ENCODE data around the gene IL1R2.

Gene IL1R2

DNA sequence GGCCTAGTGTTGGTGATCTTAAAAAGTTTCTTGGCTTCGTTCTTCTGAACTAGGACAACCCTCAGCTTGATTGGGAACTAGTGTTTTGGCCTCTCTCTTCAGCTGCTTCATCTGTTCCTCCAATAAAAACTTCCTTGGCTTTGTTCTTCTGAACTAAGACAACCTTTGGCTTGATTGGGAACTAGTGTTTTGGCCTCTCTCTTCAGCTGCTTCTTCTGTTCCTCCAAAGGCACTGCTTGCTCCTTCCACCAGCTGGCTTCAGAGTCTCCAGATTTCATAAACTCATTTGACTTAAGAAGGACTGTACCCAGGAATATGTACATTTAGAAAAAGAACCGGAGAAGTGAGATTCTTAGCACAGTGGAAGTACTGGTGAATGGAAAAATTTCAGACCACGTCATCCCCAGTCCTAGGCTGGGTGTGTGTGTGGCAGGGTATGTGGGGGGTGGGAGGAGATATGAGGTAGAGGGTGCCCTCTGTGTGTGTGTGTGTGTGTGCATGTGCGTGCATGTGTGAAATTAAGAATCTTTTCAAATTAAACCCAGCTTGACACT is 20.4 kb downstream of the IL1R2 start:
- TF ChIP-seq, protein P1, sequence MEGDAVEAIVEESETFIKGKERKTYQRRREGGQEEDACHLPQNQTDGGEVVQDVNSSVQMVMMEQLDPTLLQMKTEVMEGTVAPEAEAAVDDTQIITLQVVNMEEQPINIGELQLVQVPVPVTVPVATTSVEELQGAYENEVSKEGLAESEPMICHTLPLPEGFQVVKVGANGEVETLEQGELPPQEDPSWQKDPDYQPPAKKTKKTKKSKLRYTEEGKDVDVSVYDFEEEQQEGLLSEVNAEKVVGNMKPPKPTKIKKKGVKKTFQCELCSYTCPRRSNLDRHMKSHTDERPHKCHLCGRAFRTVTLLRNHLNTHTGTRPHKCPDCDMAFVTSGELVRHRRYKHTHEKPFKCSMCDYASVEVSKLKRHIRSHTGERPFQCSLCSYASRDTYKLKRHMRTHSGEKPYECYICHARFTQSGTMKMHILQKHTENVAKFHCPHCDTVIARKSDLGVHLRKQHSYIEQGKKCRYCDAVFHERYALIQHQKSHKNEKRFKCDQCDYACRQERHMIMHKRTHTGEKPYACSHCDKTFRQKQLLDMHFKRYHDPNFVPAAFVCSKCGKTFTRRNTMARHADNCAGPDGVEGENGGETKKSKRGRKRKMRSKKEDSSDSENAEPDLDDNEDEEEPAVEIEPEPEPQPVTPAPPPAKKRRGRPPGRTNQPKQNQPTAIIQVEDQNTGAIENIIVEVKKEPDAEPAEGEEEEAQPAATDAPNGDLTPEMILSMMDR (IDR thresholded peaks at IDR 0.05; ENCODE audit: borderline replicate concordance, insufficient read depth, low read depth, low read length): no peak
- H3K4me3 ChIP-seq (ENCODE audit: low read depth, low read length): no peak overlapping the region

DNA sequence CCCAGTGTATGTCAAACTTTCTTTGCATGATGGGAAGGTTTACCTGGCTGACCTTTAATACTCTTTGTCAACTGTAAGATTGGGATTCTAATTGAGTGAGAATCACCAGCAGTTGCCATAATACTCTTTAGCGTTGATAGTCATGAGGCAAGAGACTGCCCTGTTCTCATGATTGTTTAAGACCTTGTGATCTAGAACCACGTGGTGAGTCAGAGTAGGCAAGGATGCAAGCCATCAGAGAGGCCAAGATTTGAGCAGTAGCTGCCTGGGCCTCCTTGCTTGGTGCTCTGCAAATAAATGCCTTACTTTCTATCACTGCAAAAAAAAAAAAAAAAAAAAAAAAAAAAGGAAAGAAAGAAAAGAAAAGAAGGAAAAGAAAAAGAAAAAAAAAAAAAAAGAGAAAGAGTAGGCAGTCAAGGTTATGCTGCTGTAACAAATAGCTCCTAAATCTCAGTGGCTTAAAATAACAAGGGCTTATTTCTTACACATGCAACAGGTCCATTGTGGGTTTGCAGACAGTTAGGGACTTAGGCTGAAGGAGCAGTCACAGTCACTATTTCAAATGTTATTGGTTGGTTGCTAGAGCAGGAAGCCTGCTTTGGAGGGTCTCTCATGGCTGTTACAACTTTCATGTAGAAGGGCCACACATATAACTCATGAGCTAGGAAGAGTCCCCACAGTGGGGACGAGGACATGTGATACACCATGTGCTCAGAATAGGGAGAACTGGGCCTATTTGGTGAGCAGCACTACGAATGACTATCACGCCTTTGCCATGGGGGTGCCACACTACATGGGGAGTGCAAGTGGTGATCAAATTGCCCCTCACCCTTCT is 21.7 kb downstream of the IL1R2 start:
- H3K4me3 ChIP-seq (ENCODE audit: low read depth, low read length): no peak overlapping the region
- TF ChIP-seq, protein P1 (IDR thresholded peaks at IDR 0.05; ENCODE audit: borderline replicate concordance, insufficient read depth, low read depth, low read length): no peak

DNA sequence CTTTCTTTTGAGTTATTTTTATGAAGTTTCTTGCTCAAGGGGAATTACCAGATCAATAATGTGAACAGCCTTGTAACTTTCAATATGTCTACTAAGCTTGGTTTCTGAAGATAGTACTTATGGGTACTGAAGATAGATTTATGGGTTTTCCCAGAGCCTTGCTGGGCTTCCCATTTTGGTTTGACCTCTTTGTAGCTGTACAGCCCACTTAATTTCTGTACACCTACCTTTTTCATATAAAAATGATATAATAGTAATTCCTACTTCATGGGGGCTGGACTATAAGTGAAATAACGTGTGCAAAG is 22.2 kb downstream of the IL1R2 start:
- TF ChIP-seq, protein P1 (IDR thresholded peaks at IDR 0.05; ENCODE audit: borderline replicate concordance, insufficient read depth, low read depth, low read length): no peak
- no peak overlapping the region for H3K4me3 ChIP-seq (ENCODE audit: low read depth, low read length)

DNA sequence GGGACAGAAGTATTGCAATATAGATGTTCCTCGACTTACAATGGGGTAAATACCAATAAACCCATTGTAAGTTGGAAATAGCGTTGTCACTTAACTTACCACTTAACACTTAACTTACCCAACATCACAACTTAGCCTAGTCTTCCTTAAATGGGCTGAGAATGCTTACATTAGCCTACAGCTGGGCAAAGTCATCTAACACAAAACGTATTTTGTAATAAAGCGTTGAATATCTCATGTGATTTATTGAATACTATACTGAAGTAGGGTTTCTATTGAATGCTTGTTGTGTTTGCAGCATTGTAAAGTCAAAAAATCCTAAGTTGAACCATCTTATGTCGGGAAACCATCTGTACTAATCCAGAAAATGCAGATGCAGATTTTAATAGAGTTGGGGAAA is 23.6 kb downstream of the IL1R2 start:
- H3K4me3 ChIP-seq (ENCODE audit: low read depth, low read length): no peak overlapping the region
- TF ChIP-seq, protein P1 (IDR thresholded peaks at IDR 0.05; ENCODE audit: borderline replicate concordance, insufficient read depth, low read depth, low read length): no peak

DNA sequence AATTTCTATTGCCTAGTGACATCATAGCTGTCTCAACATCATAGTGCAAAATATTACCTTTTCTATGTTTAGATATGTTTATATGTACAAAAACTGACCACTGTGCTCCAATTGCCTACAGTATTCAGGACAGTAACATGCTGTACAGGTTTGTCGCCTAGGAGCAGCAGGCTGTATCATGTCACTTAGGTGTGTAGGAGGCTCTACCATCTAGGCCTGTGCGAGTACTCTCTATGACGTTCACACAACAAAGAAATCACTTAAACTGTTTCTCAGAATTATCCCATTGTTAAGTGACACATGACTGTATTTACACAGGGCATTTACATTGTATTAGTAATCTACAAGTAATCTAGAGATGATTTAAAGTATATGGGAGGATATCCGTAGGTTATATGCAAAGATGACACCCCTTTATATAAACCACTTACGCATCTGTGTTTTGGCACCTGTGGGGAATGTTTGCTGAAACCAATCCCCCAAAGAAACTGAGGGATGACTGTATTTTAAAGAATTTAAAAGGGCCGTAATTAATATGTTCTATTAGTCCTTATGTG is 24.7 kb downstream of the IL1R2 start:
- TF ChIP-seq, protein P1 (IDR thresholded peaks at IDR 0.05; ENCODE audit: borderline replicate concordance, insufficient read depth, low read depth, low read length): no peak
- no peak overlapping the region for H3K4me3 ChIP-seq (ENCODE audit: low read depth, low read length)

DNA sequence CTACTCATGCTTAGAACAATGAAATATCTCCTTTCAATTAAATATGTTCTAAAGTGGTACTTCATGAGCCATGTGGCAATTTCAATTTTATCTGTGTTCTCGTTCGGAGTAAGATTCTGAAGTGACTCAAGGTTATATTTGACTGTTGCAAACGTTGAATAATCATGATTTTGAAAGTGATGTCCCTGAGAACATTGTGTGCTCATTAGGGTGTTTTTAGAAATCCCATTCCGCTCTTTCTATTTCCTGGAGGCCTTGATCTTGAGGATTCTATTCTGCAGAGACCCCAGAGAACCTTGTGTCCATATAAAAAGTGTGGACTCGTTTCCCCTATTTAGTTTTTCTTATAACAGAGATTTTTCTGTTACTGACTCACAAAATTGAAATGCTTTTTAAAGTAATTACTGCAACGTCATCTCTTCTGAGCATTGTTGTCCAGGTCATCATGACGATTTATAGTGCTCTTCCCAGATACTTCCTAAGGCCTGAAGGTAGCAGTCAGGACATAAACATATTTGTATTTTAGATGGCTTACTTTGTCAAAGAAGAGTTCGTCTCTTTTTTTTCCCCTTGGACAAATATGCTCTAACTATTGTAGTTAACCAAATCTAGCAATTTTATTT is 27.2 kb downstream of the IL1R2 start:
- TF ChIP-seq, protein P1 (IDR thresholded peaks at IDR 0.05; ENCODE audit: borderline replicate concordance, insufficient read depth, low read depth, low read length): no peak
- no peak overlapping the region for H3K4me3 ChIP-seq (ENCODE audit: low read depth, low read length)
